Thoracic aorta endothelial cell (primary cell): ENCODE data around the gene NOP53. TPM values are rescaled to one million over a fixed set of nuclear protein-coding genes. Genes with fewer than 3 reads are reported as not detected.

Experiments
- small RNA-seq: library from RNA; depleted of rRNA; stranded (forward); fragments of <200 nt; gene quantifications from one replicate; pipeline ENCODE3, GENCODE V24; 2012
- total RNA-seq: library from RNA; depleted of rRNA; stranded (reverse); fragments of >200 nt; gene quantifications from 2 replicates; pipeline ENCODE4 v1.2.3, GENCODE V29; 2012

NOP53 gene
- total RNA-seq: 88.4 and 110 TPM in 2 replicates

GRCh38 chr19:47745010-47745901 is at the start of gene NOP53:
TSS of gene NOP53 (plus strand) at chr19:47745546. CDS start at chr19:47745560, 14 bp downstream.

DNA sequence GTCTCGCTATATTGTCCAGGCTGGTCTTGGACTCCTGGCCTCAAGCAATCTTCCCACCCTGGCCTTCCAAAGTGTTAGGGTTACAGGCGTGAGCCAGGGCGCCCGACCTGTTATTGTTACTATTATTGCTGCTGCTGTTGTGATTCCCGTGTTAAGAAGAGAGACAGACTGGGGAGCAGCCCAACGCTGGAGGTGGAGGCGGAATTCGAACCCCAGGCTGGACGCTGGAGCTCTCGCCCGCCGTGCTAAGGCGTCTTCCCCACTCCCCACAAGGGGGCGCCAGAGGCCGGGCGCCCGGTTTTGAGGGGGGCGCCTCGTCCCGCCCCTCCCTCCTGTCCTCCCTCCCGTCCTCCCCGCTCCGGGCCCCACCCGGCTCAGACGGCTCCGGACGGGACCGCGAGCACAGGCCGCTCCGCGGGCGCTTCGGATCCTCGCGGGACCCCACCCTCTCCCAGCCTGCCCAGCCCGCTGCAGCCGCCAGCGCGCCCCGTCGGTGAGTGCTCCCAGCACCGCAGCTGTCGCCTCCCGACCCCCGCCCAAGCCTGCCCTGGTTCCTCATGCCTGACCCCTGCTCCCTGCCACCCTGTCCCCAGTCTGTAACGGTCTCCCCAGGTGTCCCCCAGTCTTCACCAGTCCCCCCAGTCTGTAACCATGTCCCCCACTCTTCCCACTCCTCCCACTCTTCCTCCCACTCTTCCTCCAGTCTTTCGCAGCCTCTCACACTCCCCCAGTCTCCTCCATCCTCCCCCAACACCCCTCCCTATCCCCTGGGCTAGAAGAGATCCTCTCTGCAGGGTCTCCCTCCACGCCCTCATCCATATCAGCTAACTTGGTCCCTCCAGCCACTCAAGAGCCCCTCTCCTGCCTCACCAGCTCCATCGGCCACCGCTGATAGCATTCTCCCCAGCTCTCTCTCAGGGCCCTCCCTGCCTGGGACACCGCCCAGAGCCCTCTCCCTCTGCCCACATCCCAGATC is 32.0 kb upstream of the NOP53 start, which contains the start of gene EHD2:
EHD2 (plus strand) TSS at position 377 of the 976 bp plus-strand sequence. CDS start 3,191 bp downstream, outside the sequence.

DNA sequence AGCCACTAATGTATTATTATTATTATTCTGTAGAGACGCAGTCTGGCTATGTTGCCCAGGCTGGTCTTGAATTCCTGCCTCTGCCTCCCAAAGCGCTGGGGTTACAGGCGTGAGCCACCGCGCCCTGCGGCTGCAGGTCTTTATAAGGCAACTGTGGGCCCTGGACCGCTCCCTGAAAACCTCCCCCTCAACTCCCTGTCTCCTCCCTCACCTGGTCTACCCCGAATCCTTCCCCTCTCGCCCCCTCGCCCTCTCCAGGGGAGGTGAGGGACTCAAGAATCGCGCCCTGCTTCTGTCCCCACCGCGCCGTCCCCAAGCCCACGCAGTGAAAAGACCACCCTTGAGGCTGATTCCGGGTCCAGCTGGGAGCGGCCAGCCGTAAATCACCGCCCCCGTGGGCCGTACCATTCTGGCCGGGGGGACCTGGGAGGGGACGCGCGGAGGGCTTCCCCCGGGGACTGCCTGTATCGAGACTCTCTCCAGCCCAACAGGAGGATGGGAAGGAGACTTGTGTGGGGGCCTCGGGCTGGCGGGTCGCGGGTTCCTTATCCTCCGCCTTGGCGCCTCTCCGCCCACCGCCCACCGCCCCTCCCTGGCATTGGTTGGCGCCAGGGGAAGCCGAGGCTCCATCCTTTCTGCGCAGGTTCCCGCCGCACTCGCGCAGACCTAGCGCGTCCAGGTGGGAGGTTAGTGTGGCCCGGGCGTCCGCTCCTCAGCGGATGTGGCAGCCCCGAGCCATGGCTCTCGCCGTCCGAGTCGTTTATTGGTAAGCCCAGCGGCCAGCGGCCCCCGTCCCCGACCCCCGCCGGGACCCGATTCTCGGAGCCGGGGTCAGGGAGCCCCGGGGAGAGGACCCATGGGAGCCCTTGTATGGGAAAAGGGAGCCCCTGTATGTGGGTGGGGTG is 33.0 kb downstream of the NOP53 start, which contains the start of gene SELENOW:
SELENOW (plus strand) TSS at position 655 of the 905 bp plus-strand sequence; CDS start at position 738, 83 bp downstream.

DNA sequence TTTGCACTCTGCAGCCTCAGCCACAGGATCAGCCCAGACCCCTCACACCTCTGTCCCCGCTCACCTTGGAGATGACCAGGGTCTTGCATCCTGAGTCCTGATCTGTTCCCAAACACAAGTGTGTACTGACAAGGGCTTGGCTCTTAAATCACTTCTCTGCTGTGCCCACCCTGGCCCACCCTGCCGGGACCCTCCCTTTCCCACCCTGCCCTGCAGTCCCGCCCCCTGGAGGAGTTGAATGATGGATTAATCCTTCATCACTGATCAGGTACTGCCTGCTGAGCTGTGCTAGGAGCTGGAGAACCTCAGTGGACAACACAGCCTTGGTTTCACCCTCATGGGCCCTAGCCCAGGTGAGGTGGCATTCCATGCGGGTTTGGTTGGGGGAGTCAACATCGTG is 59.1 kb downstream of the NOP53 start, which contains the start of gene TPRX1:
TPRX1 (minus strand) TSS at position 101 of the 400 bp plus-strand sequence; CDS start at position 89, 12 bp downstream.

Small RNA genes lying within 50 kb of the gene (small RNA-seq; reads per million reads assigned to genes)
- not detected for gene AC008745.1
- gene SNORD23: not detected

Other genes with a start within 250 kb of the NOP53 start
- 73.3 and 74.5 TPM in 2 replicates for gene NAPA, start 230.5 kb upstream of the NOP53 start, total RNA-seq
- 0.14 TPM in 1 of 2 replicates, not detected in the other for gene ZNF541, start 172.4 kb upstream of the NOP53 start, total RNA-seq
- gene BICRA, start 136.4 kb upstream of the NOP53 start, total RNA-seq: 11.0 and 19.2 TPM in 2 replicates
- gene EHD2, start 32.1 kb upstream of the NOP53 start, total RNA-seq: 126 and 166 TPM in 2 replicates
- 292 and 365 TPM in 2 replicates for gene SELENOW, start 33.2 kb downstream of the NOP53 start, total RNA-seq
- not detected in 2 replicates for gene TPRX1, start 59.0 kb downstream of the NOP53 start, total RNA-seq
- not detected in 2 replicates for gene CRX, start 76.4 kb downstream of the NOP53 start, total RNA-seq
- not detected in 2 replicates for gene TPRX2, start 113.7 kb downstream of the NOP53 start, total RNA-seq
- gene SULT2A1, start 140.8 kb downstream of the NOP53 start, total RNA-seq: not detected in 2 replicates
- gene BSPH1, start 246.6 kb downstream of the NOP53 start, total RNA-seq: not detected in 2 replicates
- not detected in 2 replicates for gene ELSPBP1, start 249.1 kb downstream of the NOP53 start, total RNA-seq